ENCODE measurements around the gene CD6.

GRCh38 chr11:61039916-61040315 lies 68.4 kb downstream of the CD6 start:
- TF ChIP-seq CTCF (IDR thresholded peaks at IDR 0.05; ENCODE audit: poor library complexity) (no peak), EZH2 (IDR thresholded peaks at IDR 0.05; ENCODE audit: borderline replicate concordance) (no peak)
